Vagina (tissue), 2 donors: ENCODE measurements around the gene PCF11.

ENCODE experiments used
- CTCF ChIP-seq, 3 experiments: fragments of 450-650 bp in 2 of 3; fragments of 200-600 bp in 1 of 3; sonication (generic) in 1 of 3; IDR thresholded peaks; one replicate each; pipeline ENCODE4 v1.5.1; 2017 to 2019; ENCODE audit warnings: antibody characterized with exemption in 3 of 3, mild to moderate bottlenecking in 2 of 3, moderate library complexity in 2 of 3
- POLR2A ChIP-seq, 2 donors: fragments of 450-650 bp; IDR thresholded peaks; one replicate each; pipeline ENCODE4 v1.6.1; 2017; ENCODE audit warnings: antibody characterized with exemption in 2 of 2, mild to moderate bottlenecking in 2 of 2, moderate library complexity in 2 of 2
- POLR2AphosphoS5 ChIP-seq, 2 donors: sonication (generic); formaldehyde crosslinking; IDR thresholded peaks; one replicate each; pipeline ENCODE4 v1.9.0; 2017; ENCODE audit warnings: antibody characterized with exemption in 2 of 2, mild to moderate bottlenecking in 2 of 2, low read depth in 1 of 2; ENCODE audit not compliant: insufficient read depth in 1 of 2

GRCh38 chr11:83222499-83222898, 65.6 kb downstream of the PCF11 start:
- TF ChIP-seq CTCF (IDR thresholded peaks at IDR 0.05), result no peak
- TF ChIP-seq POLR2A (IDR thresholded peaks at IDR 0.05), result no peak
- no peak for TF ChIP-seq POLR2AphosphoS5 (IDR thresholded peaks at IDR 0.05; ENCODE audit: insufficient read depth in 1 of 2, low read depth in 1 of 2)
